DLD1 (cell line): Measurements from ENCODE around the gene UBE2D3.

Experiments
- in situ Hi-C: cut with HindIII; loops from 2 replicates; pipeline ENCODE4 v1.10.0; 2017; ENCODE audit warnings: low sequenced_read_pairs

UBE2D3 gene

GRCh38 chr4:102792361-102792936 is 34.9 kb downstream of the UBE2D3 start:
- in situ Hi-C loops: no loop called here

- in situ Hi-C loops: no loop called here
Measured at GRCh38 chr4:102791318-102791835, 36.0 kb downstream of the UBE2D3 start.

GRCh38 chr4:102789317-102789717 is 38.0 kb downstream of the UBE2D3 start:
- in situ Hi-C loops: no loop called here

- in situ Hi-C loops: no loop called here
Measured at GRCh38 chr4:102787944-102788343, 39.4 kb downstream of the UBE2D3 start.

GRCh38 chr4:102787096-102787881 is 40.1 kb downstream of the UBE2D3 start:
- in situ Hi-C loops: no loop called here

GRCh38 chr4:102786279-102786678 is 41.1 kb downstream of the UBE2D3 start:
- in situ Hi-C loops: no loop called here

GRCh38 chr4:102783006-102783405 is 44.3 kb downstream of the UBE2D3 start:
- in situ Hi-C loops: no loop called here

- in situ Hi-C loops: no loop called here
Measured at GRCh38 chr4:102781570-102781969, 45.8 kb downstream of the UBE2D3 start.

- in situ Hi-C loops: no loop called here
Measured at GRCh38 chr4:102780476-102781144, 46.7 kb downstream of the UBE2D3 start.

GRCh38 chr4:102779204-102779603 is 48.1 kb downstream of the UBE2D3 start:
- in situ Hi-C loops: no loop called here

- in situ Hi-C loops: no loop called here
Measured at GRCh38 chr4:102778720-102779119, 48.6 kb downstream of the UBE2D3 start.

- in situ Hi-C loops: no loop called here
Measured at GRCh38 chr4:102775805-102776204, 51.5 kb downstream of the UBE2D3 start.

- in situ Hi-C loops: no loop called here
Measured at GRCh38 chr4:102774254-102774653, 53.1 kb downstream of the UBE2D3 start.

- in situ Hi-C loops: no loop called here
Measured at GRCh38 chr4:102772738-102773340, 54.5 kb downstream of the UBE2D3 start.

GRCh38 chr4:102764901-102765300 is 62.5 kb downstream of the UBE2D3 start:
- in situ Hi-C loops: no loop called here

- in situ Hi-C loops: no loop called here
Measured at GRCh38 chr4:102761906-102762305, 65.4 kb downstream of the UBE2D3 start.

- in situ Hi-C loops: no loop called here
Measured at GRCh38 chr4:102761296-102761701, 66.1 kb downstream of the UBE2D3 start.

GRCh38 chr4:102760645-102761295 is 66.6 kb downstream of the UBE2D3 start, which contains the start of gene MANBA:
Gene MANBA (minus strand): TSS chr4:102760968. CDS start chr4:102760894, 74 bp downstream.
- in situ Hi-C loops: no loop called here

GRCh38 chr4:102759831-102760644 is 67.3 kb downstream of the UBE2D3 start:
- in situ Hi-C loops: no loop called here
